Kidney glomerular epithelial cell (primary cell): Measurements from ENCODE around the gene GNAQ.
A peak's percentile ranks its signal among the peaks of the same experiment; 100 is the strongest.
"Not testable (repeated sequence)": the region's sequence is repeated elsewhere in the genome, so short reads cannot be mapped to it uniquely, and the experiment has no call there.

Experiments
- DNase-seq: peaks from one replicate; lab custom pipeline; 2025; lab: John Stamatoyannopoulos, UW

GNAQ gene

DNA sequence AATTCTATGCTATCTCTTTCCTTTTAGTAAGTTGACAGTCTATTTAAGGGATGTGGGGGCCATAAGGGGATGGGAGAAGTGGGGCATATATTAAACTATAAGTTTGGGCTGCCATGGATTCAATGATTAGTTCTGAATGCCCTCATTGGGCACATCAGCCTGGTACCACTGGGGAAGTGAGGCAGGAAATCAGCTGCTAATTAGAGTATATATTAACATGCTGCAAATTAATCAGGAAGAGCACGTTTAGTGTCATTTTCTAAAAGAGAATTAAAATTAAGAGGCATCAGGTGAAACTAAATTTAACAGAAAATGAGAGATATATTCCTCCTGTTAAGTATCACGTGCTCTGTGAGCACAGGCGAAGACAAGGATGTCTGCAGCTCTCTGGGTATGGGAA, 260.4 kb downstream of the GNAQ start:
- no peak for DNase-seq

DNA sequence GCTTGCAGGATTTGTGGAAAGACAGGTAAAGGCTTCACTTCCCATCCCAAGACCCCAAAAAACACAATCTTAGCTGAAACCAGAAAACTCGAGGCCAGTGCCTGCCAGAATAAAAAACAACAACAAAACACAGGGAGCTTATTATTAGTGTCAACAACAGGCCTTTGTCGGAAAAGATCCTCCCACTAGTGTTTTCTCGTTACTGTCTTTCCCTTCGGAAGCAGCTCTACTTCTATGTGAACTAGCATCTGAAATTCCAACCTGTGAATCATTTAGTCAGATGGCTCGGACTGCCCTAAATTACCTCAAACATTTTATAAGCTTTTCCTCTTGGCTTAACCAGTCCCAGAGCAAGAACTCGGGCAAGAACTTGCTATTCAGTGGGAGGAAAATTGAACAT, 261.3 kb downstream of the GNAQ start:
- no peak for DNase-seq

DNA sequence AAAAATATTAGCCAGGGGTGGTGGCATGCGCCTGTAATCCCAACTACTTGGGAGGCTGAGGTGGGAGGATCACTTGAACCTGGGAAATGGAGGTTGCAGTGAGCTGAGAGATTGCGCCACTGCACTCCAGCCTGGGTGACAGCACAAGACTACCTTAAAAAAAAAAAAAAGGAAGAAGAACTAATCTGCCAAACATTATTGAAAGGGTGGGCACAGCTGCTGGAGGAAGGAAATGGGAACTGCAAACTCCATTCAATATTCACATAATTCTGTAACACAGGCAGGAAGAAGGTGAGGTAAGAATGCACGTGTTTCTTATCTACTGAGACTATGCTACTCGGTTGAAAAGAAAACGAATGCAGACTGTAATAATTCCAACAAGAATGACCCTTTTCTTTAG, 262.4 kb downstream of the GNAQ start:
- DNase-seq, result no peak

DNA sequence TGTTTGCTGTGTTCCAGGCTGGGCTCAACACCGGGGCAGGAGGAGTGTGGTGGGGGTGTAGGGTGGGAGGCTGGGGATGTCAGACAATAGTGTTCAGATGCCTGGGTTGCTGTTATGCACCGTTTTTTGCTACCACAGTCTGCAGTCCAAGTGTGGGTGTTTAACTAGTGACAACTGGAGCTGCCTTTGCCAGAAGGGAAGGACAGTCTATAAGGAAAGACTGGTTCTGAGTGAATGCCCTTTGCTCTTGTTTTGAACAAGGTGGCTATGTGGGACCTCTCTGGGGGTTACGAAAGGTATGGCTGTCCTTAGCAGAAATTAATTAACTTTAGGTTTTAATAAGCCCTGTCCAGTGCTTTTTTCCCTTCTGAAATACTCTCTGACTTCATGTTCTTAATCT, 265.0 kb downstream of the GNAQ start:
- DNase-seq, result no peak

DNA sequence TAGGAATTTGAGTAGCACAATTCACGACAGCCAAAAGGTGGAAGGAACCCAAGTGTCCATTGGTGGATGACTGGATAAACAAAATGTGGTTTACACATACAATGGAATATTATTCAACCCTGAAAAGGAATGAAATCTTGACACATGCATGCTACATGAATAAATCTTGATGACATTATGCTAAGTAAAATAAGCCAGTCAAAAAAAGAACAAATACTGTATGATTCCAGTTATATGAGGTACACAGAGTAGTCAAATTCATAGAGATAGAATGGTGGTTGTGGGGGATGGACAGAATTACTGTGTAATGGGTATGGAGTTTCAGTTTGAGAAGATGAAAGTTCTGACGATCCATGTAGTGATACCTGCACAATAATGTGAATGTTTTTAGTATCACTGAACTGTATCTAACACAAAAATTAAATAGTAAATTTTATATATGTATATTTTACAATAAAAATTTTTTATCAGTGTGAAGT, 265.8 kb downstream of the GNAQ start:
- no peak for DNase-seq

DNA sequence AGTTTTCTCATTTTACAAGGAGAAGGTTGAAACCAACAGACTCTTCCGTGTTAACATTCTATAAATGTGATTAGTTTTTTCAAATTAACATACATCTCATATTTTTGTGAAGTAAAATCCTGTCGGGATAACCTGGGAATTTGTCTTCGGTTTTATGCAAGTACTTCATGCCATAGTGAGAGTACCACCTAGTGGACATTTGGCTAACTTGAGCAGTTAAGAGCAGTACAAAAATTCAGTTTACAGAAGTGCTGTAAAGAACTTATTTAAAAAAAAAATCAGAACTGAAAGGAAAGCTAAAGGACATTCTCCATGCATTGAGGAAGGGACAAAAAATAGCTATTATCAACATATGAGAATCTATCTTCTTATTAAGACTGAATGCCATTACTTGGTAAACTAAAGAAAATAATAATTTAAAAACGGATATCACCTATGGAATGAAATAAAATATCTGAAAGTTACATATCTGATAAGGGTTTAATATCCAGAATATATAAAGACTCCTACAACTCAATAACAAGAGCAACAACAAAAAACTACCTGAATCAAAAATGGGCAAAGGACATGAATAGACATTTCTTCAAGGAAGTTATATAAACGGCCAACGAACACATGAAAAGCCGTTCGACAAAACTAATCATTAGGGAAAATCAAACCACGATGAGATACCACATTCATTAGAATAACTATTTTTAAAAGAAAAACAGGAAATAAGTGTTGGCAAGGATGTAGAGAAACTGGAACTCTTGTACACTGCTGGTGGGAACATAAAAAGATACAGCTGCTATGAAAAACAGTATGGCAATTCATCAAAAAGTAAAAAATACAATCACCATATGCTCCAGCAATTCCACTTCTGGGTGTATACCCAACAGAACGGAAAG, 266.5 kb downstream of the GNAQ start:
- no peak for DNase-seq

DNA sequence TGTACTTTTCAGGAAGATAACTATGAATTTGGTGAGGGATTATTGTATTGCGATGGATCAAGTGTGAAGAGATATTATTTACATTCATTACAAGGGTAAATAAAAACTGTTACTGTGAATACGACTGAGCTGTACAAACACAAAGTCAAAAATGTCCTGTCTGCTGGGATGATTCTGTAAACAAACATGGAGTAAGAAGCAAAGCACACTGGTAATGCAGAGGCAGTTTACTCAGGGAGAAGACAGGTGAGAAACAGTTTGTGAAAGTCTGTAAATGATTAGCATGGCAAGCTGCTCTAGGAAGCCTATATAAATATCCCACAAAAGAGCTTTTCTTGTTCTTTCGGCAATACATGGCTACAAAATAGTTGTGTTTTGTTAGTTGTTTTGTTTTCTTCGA, 268.0 kb downstream of the GNAQ start:
- DNase-seq, result no peak

DNA sequence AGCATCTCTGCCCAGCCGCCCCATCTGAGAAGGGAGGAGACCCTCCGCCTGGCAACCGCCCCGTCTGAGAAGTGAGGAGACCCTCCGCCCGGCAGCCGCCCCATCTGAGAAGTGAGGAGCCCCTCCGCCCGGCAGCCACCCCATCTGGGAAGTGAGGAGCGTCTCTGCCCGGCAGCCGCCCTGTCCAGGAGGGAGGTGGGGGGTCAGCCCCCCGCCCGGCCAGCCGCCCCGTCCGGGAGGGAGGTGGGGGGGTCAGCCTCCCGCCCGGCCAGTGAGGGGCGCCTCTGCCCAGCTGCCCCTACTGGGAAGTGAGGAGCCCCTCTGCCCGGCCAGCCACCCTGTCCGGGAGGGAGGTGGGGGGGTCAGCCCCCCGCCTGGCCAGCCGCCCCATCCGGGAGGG, 270.7 kb downstream of the GNAQ start:
- DNase-seq, result not testable (repeated sequence)

DNA sequence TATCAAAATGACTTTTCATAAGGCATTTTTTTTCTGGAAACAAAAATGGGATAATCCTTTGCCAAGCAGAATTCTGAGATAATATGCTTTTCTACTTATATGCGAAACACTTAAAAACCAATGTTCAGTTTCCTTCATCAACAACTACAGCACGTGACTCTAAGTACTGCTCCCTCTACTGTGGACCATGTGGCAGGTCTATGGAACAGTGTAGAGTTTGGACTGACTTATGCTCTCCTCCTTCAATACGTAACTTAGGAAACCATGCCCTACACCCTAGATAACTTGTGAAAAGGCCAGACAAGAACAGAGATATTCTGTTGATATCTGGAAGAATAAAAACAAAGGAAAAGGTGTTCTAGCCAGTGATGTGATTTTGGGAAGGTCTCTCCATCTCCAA, 272.2 kb downstream of the GNAQ start:
- DNase-seq, result no peak

DNA sequence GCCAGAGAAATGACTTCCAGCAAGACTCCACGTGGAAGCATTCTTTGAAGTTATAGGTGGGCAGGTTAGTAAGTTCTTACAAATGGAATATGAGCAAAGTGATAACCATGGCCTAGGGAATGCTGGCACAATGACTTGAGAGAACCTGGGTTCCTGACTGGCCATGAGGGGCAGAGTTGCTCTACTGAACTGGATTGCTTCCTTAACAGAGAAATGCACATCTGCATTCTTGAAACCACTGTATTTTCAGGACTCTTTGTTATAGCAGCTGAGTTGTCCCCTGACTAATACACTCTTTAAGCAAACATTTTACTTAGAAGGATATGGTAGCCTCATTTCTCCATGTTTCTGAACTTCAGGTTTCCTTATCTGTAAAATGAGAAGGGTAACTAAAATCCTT, 275.2 kb downstream of the GNAQ start:
- DNase-seq, result no peak

DNA sequence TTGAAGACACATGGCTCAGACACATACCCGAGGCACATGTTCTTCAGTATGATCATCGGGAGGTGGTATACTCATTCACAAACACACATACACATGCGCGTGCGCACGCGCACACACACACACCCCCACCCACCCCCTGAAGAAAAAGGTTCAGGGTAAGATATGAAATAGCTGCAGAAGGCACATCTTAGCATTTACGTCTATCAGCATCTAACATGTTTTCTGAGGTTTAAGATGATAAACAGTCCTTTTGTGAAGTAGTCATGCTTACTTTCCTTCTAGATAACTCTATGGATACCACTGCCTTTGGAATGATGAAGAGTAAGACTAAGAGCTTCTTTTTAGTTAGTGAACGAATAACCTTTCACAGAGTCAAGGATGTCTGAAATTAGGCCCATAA, 278.4 kb downstream of the GNAQ start:
- no peak for DNase-seq

DNA sequence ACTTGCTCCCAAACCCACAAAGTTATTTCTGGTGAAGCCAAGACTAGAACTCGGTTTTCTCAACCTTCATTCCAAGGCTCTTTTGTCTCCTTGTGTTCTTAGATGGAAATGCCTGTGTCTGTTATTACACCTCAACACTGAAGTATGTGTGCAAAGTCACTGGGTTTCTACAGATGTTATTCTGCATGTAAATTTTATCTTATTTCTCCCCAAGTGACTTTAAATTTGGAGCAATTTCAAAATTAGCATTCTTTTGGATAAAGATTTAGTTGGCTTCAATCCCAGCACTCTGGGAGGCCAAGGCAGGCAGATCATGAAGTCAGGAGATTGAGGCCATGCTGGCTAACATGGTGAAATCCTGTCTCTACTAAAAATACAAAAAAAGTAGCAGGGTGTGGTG, 279.1 kb downstream of the GNAQ start:
- peak; percentile 21 for DNase-seq

DNA sequence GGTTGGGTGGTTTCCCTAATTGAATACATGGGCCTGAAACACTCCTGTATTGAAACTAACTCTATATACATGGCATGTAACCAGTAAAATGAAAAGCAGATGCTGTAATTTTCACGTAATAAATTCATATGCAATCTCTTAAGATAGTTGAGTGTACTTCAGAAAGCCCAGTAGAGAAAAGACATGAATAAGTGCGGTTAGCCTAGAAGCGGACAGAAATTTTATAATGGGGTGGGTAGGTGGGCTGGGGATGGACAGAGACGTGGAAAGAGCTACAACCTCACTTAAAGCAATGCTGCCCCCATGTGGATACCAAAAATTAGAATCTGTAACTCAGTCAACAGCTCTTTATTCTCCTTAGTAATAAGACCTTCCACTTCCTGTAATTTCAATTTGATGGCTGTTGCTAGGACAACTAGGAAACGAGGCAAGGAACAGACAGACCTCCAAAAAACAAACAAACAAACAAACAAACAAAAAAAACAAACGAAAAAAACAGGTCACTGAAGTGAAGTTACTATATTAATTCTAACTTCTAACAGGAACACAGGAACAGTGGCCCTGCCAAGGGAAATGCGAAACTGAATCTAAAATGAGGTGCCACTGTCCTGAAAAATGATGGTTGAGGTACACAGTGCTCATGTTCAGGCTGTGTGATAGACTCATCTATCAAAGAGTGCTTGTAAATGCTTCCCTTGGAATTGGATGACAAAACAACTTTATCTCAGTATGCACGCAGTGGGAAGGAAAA, 280.1 kb downstream of the GNAQ start:
- peak; percentile 53 for DNase-seq

DNA sequence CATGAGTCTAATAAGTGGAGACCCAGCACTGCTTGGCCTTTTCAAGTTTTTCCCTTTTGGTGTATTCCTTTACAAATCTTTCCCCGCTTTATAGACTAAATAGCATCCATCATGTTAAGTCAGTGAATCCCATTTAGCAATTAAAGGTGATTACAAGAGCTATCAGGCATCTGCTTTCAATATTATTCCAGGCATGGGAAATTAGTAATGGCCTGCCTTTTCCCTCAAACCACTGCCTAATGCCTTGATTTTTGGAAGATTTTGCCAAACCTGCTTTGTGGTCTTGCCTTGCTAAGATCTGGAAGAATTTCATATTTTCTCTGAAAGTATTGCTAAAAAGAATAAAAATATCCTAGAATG, 280.6 kb downstream of the GNAQ start:
- no peak for DNase-seq

DNA sequence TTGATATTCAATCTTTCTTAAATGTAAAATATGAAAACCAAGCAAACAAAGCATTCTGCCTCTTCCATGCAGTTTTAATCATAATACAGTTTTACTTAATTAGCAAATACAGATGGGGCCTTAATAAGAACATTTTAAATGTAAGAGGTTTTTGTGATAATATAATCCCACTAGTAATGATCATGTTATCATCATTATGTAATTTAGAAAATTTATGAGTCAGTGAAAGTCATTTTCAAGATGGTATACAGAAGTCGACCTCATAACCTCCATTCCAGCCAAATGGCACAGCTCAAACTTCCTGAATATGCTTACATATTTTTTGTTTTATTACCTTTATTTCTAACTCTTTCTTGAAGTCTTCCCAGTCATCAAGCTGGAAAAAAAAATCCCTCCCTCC, 281.3 kb downstream of the GNAQ start:
- DNase-seq, result no peak

DNA sequence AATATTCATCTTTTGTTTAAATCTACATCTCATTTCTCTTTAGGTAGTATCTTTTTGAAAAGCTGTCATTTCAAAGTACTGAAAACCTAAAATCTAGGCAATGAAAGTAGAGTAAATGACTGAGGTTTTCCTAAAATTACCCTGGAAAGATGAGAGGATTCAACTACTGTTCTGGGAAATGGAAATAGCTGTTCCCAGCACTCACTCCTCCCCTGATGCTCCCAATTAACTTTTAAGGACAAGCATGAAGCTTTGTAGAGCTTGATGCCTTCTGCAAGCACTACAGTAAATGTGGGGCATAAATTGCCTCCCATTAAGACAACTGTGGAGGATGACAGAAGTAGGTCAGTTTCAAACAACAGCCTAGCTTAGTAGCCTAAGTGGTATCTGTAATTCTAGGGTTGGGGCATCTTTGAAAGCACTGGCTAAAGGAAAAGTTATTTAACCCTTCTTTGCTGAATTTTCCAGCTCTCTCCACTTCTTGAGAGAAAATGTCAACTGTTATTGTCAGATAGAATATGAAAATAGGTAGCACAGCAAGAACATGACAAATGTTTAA, 283.3 kb downstream of the GNAQ start:
- no peak for DNase-seq

DNA sequence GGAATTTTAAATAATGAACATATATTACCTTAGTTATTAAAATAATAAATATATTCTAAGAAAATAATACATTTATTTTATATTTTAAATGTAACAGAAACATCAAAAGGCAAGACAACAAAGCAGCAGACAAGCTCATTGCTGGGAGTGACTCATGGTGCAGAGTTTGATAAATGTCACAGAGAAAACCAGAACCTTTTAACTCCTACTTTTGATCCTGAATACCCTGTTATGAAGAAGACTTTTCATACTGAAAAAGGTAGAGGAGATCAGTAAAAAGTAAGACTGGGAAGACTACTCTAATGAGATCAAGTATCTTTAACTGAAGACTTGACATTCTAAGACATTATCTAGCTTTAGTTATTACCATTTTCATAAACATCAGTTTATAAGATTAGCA, 284.4 kb downstream of the GNAQ start:
- no peak for DNase-seq

DNA sequence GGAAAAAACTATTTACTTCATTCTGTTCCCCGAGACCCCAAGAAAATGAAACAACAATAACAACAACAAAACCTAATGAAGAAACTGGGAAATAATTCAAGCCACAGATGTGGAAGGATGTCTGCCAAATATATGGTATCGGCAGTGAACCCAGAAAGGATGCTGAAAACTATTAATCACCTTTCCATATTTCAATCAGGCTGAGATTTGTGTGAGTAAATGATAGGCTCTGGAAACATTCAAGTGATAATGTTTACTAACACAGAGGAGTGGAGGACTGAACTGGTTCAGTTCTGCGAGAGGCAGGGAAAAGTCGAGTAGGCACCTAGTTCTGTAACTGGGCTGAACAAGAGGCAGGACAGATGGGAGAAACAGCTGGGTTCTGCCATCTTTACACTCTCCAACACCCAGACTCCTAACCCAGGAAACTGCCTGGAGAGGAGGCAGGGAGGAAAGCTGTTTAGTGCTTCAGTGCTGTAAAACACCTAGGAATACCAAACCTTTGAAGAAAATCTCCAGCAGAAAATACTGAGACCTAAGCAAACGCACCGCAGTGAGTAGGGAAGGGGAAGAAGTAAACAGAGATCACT, 286.7 kb downstream of the GNAQ start:
- no peak for DNase-seq

DNA sequence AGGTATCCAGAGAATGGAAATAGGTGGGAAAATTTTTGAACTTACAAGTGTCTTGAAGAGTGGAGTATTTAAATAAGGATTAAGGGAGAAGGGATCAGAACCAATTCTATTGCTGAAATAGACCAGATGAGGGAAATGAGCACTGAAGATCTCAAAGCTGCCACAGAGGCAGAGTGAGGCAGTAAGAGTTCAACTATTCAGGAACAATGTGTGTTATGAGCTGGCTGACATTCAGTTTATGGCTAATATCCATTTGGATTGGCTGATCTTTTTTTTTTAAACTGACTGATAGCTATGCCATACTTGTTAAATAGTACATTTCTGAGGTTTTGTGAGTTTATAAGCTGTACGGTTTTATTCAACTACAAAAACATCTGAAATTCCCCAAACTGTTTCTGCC, 288.2 kb downstream of the GNAQ start:
- no peak for DNase-seq

DNA sequence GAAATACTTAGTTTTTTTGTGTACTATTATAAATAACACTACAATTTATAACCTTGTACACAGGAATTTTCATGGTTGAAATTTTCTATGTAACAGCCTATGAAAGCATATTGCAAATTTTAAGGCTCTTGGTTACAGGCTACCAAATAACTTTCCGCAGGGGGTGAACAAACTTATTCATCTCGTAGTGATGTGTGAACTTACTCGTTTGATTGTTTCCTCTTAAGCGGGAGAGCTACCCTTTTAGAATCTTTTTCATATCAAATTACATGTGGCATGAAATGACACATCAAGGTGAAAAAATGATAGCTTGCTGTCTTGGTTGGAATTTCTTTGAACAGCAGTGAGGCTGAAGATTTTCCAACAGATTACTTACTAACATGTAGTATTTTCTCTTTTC, 292.7 kb downstream of the GNAQ start:
- DNase-seq, result no peak

DNA sequence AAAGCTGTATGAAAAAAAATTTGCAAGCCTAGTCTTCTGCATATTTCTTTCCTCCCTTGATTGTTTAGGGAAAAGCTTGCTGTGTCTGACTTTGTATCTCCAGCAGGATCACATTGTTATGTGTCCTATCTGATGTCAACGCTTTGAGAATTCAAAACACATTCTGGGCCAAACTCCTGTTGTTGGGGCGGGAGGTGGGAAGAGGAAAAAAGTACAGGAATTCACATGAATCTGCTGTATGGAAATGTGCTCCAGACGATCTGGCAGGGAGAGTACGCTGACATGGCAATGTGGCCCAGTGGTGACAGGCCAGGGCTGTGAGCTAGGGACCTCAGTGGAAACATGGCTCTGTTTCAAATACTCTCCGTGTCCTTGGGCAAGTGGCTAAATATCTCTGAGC, 296.1 kb downstream of the GNAQ start:
- DNase-seq, result no peak

DNA sequence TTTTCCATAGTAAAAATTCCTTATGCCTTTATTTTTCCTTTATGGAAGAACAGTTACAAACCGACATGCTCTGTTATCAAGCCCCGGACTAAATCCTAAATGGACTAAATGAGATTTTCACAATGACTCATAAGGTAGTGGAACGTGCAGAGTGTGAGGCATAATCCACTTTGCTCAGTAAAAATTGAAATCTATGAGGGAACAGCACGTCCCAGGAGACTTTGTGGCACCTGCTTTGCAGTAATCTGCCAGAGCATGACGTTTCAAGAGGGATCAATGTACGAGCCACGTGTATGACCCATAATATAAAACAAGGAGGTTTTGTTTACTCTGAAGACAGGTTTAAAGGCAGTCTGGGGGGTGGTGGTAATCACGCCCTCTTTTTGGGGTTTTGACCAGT, 299.7 kb downstream of the GNAQ start:
- DNase-seq, result no peak
